ENCODE results near the gene CTIF. TPM values are rescaled to one million over a fixed set of nuclear protein-coding genes. Genes with fewer than 3 reads are reported as not detected.

CTIF gene
- total and polyA plus RNA-seq, 2 donors (not counting 1 experiment from before 2014, with no cell fraction given) = 27.2 to 28.1 TPM

- no peak overlapping the region for H3K9ac ChIP-seq (ENCODE audit: insufficient read depth, low read length)
- H4K20me1 ChIP-seq (ENCODE audit: control insufficient read depth, extremely low read depth, insufficient read depth, low read length) = no peaks in the 10 kb centered on the region
- no peaks in the 10 kb centered on the region for H3K27me3 ChIP-seq (ENCODE audit: control insufficient read depth, insufficient read depth, low read length)
- no peak overlapping the region for H3K27ac ChIP-seq (ENCODE audit: insufficient read depth, low read length)
- no peaks in the 10 kb centered on the region for H3K9me3 ChIP-seq (ENCODE audit: control insufficient read depth, insufficient read depth, low read depth, low read length)
- peaks cover 8% of the 10 kb centered on the region for H3K36me3 ChIP-seq (ENCODE audit: control insufficient read depth, insufficient read depth, low read length)
- DNase-seq (ENCODE audit: low read depth in 2 of 2) = no peak
- H3K4me3 ChIP-seq (replicated peaks in 1 of 4; ENCODE audit: control extremely low read depth in 1 of 4, insufficient read depth in 1 of 4, low read depth in 3 of 4, low read length in 4 of 4) = no peak overlapping the region
- no peak for TF ChIP-seq CTCF (conservative IDR thresholded peaks at IDR 0.05 in 1 of 2, IDR thresholded peaks at IDR 0.05 in 1 of 2; ENCODE audit: low read depth in 1 of 2, low read length in 2 of 2)
- TF ChIP-seq EZH2 (IDR thresholded peaks at IDR 0.05; ENCODE audit: low read length, missing control alignments) = no peak
- H3K79me2 ChIP-seq (ENCODE audit: control insufficient read depth, insufficient read depth, low read length) = no peaks in the 10 kb centered on the region
- no peak overlapping the region for H3K4me2 ChIP-seq (ENCODE audit: extremely low read depth, insufficient read depth, low read length)
- H3K4me1 ChIP-seq (ENCODE audit: control insufficient read depth, extremely low read depth, insufficient read depth, low read length) = peaks cover 4% of the 10 kb centered on the region
- H2AFZ ChIP-seq (ENCODE audit: low read length) = no peak overlapping the region
Measured at GRCh38 chr18:48693006-48693405, 154.2 kb downstream of the CTIF start.

- no peaks in the 10 kb centered on the region for H4K20me1 ChIP-seq (ENCODE audit: control insufficient read depth, extremely low read depth, insufficient read depth, low read length)
- H3K9me3 ChIP-seq (ENCODE audit: control insufficient read depth, insufficient read depth, low read depth, low read length) = no peaks in the 10 kb centered on the region
- no peak overlapping the region for H3K4me2 ChIP-seq (ENCODE audit: extremely low read depth, insufficient read depth, low read length)
- H3K79me2 ChIP-seq (ENCODE audit: control insufficient read depth, insufficient read depth, low read length) = no peaks in the 10 kb centered on the region
- TF ChIP-seq CTCF (conservative IDR thresholded peaks at IDR 0.05 in 1 of 2, IDR thresholded peaks at IDR 0.05 in 1 of 2; ENCODE audit: low read depth in 1 of 2, low read length in 2 of 2) (no peak), EZH2 (IDR thresholded peaks at IDR 0.05; ENCODE audit: low read length, missing control alignments) (no peak)
- H3K4me1 ChIP-seq (ENCODE audit: control insufficient read depth, extremely low read depth, insufficient read depth, low read length) = peaks cover 4% of the 10 kb centered on the region
- no peak overlapping the region for H3K9ac ChIP-seq (ENCODE audit: insufficient read depth, low read length)
- peak; percentile 33 to 73 for DNase-seq (ENCODE audit: low read depth in 2 of 2)
- H3K4me3 ChIP-seq (replicated peaks in 1 of 4; ENCODE audit: control extremely low read depth in 1 of 4, insufficient read depth in 1 of 4, low read depth in 3 of 4, low read length in 4 of 4) = no peak overlapping the region
- H3K27ac ChIP-seq (ENCODE audit: insufficient read depth, low read length) = peak overlapping the region; percentile 22
- H2AFZ ChIP-seq (ENCODE audit: low read length) = no peak overlapping the region
- H3K27me3 ChIP-seq (ENCODE audit: control insufficient read depth, insufficient read depth, low read length) = no peaks in the 10 kb centered on the region
- peaks cover 3% of the 10 kb centered on the region for H3K36me3 ChIP-seq (ENCODE audit: control insufficient read depth, insufficient read depth, low read length)
Measured at GRCh38 chr18:48693625-48694262, 154.9 kb downstream of the CTIF start.

GRCh38 chr18:48694295-48694694 is 155.5 kb downstream of the CTIF start:
- Histone ChIP-seq H3K4me2 (ENCODE audit: extremely low read depth, insufficient read depth, low read length) (no peak overlapping the region), H4K20me1 (ENCODE audit: control insufficient read depth, extremely low read depth, insufficient read depth, low read length) (no peaks in the 10 kb centered on the region), H2AFZ (ENCODE audit: low read length) (no peak overlapping the region), H3K9me3 (ENCODE audit: control insufficient read depth, insufficient read depth, low read depth, low read length) (no peaks in the 10 kb centered on the region), H3K27ac (ENCODE audit: insufficient read depth, low read length) (peak overlapping the region; percentile 22), H3K27me3 (ENCODE audit: control insufficient read depth, insufficient read depth, low read length) (no peaks in the 10 kb centered on the region), H3K9ac (ENCODE audit: insufficient read depth, low read length) (no peak overlapping the region), H3K79me2 (ENCODE audit: control insufficient read depth, insufficient read depth, low read length) (no peaks in the 10 kb centered on the region), H3K4me1 (ENCODE audit: control insufficient read depth, extremely low read depth, insufficient read depth, low read length) (peaks cover 4% of the 10 kb centered on the region), H3K4me3 (replicated peaks in 1 of 4; ENCODE audit: control extremely low read depth in 1 of 4, insufficient read depth in 1 of 4, low read depth in 3 of 4, low read length in 4 of 4) (no peak overlapping the region), H3K36me3 (ENCODE audit: control insufficient read depth, insufficient read depth, low read length) (peaks cover 3% of the 10 kb centered on the region)
- DNase-seq (ENCODE audit: low read depth in 2 of 2) = no peak
- TF ChIP-seq CTCF (conservative IDR thresholded peaks at IDR 0.05 in 1 of 2, IDR thresholded peaks at IDR 0.05 in 1 of 2; ENCODE audit: low read depth in 1 of 2, low read length in 2 of 2) (no peak), EZH2 (IDR thresholded peaks at IDR 0.05; ENCODE audit: low read length, missing control alignments) (no peak)
